Sigmoid colon (tissue), 4 donors: ENCODE measurements around the gene SLC16A13.

Experiments used
- POLR2A ChIP-seq, 2 donors: fragments of 450-650 bp; IDR thresholded peaks; one replicate each; pipeline ENCODE4 v1.6.1; 2016; ENCODE audit warnings: antibody characterized with exemption in 2 of 2, mild to moderate bottlenecking in 2 of 2, moderate library complexity in 2 of 2
- POLR2AphosphoS5 ChIP-seq, 4 donors: sonication (generic); formaldehyde crosslinking; IDR thresholded peaks; one replicate each; pipeline ENCODE4 v1.6.1; 2017; ENCODE audit warnings: antibody characterized with exemption in 4 of 4
- TF ChIP-seq, protein P1 (sequence below), 4 experiments: fragments of 450-650 bp in 3 of 4; fragments of 200-600 bp in 1 of 4; IDR thresholded peaks; one replicate each; pipeline ENCODE4 v1.5.1; 2016 to 2019; ENCODE audit warnings: antibody characterized with exemption in 4 of 4, mild to moderate bottlenecking in 3 of 4, moderate library complexity in 2 of 4

- TF ChIP-seq, protein P1, sequence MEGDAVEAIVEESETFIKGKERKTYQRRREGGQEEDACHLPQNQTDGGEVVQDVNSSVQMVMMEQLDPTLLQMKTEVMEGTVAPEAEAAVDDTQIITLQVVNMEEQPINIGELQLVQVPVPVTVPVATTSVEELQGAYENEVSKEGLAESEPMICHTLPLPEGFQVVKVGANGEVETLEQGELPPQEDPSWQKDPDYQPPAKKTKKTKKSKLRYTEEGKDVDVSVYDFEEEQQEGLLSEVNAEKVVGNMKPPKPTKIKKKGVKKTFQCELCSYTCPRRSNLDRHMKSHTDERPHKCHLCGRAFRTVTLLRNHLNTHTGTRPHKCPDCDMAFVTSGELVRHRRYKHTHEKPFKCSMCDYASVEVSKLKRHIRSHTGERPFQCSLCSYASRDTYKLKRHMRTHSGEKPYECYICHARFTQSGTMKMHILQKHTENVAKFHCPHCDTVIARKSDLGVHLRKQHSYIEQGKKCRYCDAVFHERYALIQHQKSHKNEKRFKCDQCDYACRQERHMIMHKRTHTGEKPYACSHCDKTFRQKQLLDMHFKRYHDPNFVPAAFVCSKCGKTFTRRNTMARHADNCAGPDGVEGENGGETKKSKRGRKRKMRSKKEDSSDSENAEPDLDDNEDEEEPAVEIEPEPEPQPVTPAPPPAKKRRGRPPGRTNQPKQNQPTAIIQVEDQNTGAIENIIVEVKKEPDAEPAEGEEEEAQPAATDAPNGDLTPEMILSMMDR (IDR thresholded peaks at IDR 0.05): no peak
- no peak for TF ChIP-seq POLR2AphosphoS5 (IDR thresholded peaks at IDR 0.05)
- no peak for TF ChIP-seq POLR2A (IDR thresholded peaks at IDR 0.05)
Measured at GRCh38 chr17:7079581-7080455, 44.0 kb downstream of the SLC16A13 start, which contains the start of gene CLEC10A.
